Measurements from ENCODE around the gene GABBR2. TPM values are rescaled to one million over a fixed set of nuclear protein-coding genes. Genes with fewer than 3 reads are reported as not detected.

The GABBR2 gene
- total RNA-seq, 3 donors from 2014 or later, result not detected

- Histone ChIP-seq H3K36me3 (no peaks in the 10 kb centered on the region), H3K4me3 (no peak overlapping the region), H3K4me1 (no peaks in the 10 kb centered on the region), H3K27ac (no peak overlapping the region), H3K9me3 (no peaks in the 10 kb centered on the region), H3K27me3 (peaks cover 0 to 6% of the 10 kb centered on the region in 2 donors)
- TF ChIP-seq POLR2AphosphoS5 (IDR thresholded peaks at IDR 0.05) (no peak), POLR2A (IDR thresholded peaks at IDR 0.05) (no peak)
- TF ChIP-seq, protein P1, sequence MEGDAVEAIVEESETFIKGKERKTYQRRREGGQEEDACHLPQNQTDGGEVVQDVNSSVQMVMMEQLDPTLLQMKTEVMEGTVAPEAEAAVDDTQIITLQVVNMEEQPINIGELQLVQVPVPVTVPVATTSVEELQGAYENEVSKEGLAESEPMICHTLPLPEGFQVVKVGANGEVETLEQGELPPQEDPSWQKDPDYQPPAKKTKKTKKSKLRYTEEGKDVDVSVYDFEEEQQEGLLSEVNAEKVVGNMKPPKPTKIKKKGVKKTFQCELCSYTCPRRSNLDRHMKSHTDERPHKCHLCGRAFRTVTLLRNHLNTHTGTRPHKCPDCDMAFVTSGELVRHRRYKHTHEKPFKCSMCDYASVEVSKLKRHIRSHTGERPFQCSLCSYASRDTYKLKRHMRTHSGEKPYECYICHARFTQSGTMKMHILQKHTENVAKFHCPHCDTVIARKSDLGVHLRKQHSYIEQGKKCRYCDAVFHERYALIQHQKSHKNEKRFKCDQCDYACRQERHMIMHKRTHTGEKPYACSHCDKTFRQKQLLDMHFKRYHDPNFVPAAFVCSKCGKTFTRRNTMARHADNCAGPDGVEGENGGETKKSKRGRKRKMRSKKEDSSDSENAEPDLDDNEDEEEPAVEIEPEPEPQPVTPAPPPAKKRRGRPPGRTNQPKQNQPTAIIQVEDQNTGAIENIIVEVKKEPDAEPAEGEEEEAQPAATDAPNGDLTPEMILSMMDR (IDR thresholded peaks at IDR 0.05), result no peak
- intact Hi-C loops (cut with DNase I; ENCODE audit: low total_unique reads), result loop anchor here (5.0 kb wide), 1 partner anchor 1526 kb away; no protein-coding TSS in a partner anchor
- no peak for DNase-seq (ENCODE audit: low spot score in 2 of 2)
Observed at GRCh38 chr9:98530806-98531386, 177.8 kb downstream of the GABBR2 start.

DNA sequence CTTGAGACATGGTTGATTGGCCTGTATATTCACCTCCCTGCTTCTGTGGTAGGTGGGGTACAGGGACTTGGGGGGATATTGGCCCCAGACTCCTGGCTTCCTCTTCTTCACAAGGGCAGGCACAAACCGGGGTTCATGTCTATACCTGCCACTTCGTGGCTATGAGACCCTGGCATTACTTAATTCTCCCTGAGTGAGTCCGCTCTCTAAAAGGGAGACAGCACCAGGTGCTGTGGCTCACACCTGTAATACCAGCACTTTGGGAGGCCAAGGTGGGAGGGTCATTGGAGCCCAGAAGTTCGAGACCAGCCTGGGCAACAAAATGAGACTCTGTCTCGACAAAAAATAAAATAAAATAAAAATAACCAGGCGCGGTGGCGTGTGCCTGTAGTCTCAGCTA is 178.5 kb downstream of the GABBR2 start:
- H3K4me1 ChIP-seq, result no peaks in the 10 kb centered on the region
- intact Hi-C loops (cut with DNase I; ENCODE audit: low total_unique reads), result loop anchor here (5.0 kb wide), 1 partner anchor 1527 kb away; no protein-coding TSS in a partner anchor
- DNase-seq (ENCODE audit: low spot score in 2 of 2), result no peak

DNA sequence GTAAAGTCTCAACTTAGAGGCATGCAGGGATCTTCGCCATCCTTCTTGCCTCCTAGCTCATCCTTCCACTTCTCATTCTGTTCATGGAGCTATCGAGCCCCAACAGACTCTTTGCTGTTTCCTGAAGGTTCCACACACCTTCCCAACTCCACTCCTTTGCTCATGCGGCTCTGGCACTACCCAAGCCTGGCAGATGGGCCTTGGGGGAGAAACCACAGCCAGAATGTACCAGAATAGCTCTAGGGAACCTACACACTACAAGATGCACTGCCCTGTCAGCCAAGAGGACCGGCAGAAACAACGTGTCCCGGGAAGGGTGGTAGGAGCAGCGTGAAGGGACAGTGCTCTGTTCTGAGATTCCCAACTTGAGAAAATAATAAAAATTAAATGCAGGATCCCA is 178.9 kb downstream of the GABBR2 start:
- intact Hi-C loops (cut with DNase I; ENCODE audit: low total_unique reads), result loop anchor here (5.0 kb wide), 1 partner anchor 1527 kb away; no protein-coding TSS in a partner anchor
- peaks cover 0 to 6% of the 10 kb centered on the region in 2 donors for H3K27me3 ChIP-seq
- DNase-seq (ENCODE audit: low spot score in 2 of 2), result no peak

More for the DNA sequence above, 178.5 kb downstream of the GABBR2 start:
- H3K27ac ChIP-seq, result no peak overlapping the region
- H3K36me3 ChIP-seq, result no peaks in the 10 kb centered on the region
- no peak overlapping the region for H3K4me3 ChIP-seq
- peaks cover 0 to 6% of the 10 kb centered on the region in 2 donors for H3K27me3 ChIP-seq
- H3K9me3 ChIP-seq, result no peaks in the 10 kb centered on the region
- TF ChIP-seq, protein P1 (IDR thresholded peaks at IDR 0.05), result no peak

DNA sequence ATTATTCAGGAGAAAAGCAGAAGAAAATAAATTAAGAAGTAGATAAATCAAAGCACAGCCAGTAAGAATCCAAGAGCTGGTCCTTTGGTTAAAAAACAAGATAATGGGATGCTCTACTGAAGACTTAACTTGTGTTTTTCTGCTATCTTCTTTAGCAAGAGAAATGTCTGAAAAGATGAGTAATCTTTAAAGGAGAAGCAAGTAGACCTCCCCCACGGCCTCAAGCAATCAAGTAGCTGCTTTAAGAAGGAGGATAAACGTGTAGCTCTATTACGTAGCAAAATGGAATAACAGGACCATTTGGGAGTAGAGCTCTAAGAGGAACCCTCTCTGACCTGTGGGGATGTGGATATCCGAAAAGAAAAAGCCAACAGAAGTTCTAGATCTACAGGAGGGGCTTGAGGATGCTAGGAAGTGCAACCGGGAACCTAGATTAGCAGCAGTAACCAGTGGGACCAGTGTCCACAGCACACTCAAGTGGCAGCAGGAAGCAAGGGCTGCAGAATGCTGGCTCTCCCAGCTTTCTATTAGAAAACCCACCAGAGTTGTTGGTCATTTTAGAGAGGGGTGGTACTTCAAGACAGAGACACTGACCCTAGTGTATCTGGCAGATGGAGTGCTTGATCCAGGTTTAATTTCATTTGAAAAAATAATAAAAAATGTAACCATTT is 185.4 kb downstream of the GABBR2 start:
- intact Hi-C loops (cut with DNase I; ENCODE audit: low total_unique reads), result no loop called here
- no peak for DNase-seq (ENCODE audit: low spot score in 2 of 2)

More for the DNA sequence above, 178.9 kb downstream of the GABBR2 start:
- TF ChIP-seq POLR2A (IDR thresholded peaks at IDR 0.05) (no peak), POLR2AphosphoS5 (IDR thresholded peaks at IDR 0.05) (no peak)
- TF ChIP-seq, protein P1 (IDR thresholded peaks at IDR 0.05), result no peak
- Histone ChIP-seq H3K9me3 (no peaks in the 10 kb centered on the region), H3K4me3 (no peak overlapping the region), H3K36me3 (no peaks in the 10 kb centered on the region), H3K27ac (no peak overlapping the region), H3K4me1 (no peaks in the 10 kb centered on the region)

More for the DNA sequence above, 185.4 kb downstream of the GABBR2 start:
- TF ChIP-seq, protein P1 (IDR thresholded peaks at IDR 0.05), result no peak
- TF ChIP-seq POLR2A (IDR thresholded peaks at IDR 0.05) (no peak), POLR2AphosphoS5 (IDR thresholded peaks at IDR 0.05) (no peak)
- no peak overlapping the region for H3K27ac ChIP-seq
- H3K36me3 ChIP-seq, result no peaks in the 10 kb centered on the region
- H3K27me3 ChIP-seq, result peaks cover 0 to 2% of the 10 kb centered on the region in 2 donors
- no peak overlapping the region for H3K4me3 ChIP-seq
- peaks cover 0 to 4% of the 10 kb centered on the region in 2 donors for H3K9me3 ChIP-seq
- no peaks in the 10 kb centered on the region for H3K4me1 ChIP-seq

All from breast epithelium (tissue), 4 donors.